Panc1 (cell line): ENCODE results near the gene COMMD10. TPM values are rescaled to one million over a fixed set of nuclear protein-coding genes. Genes with fewer than 3 reads are reported as not detected.

Source experiments
- ATAC-seq: fragments of 200-7000 bp; cut with Tn5 transposase; 2 replicates; pipeline ENCODE4 v1.9.1; 2020; ENCODE audit warnings: mild to moderate bottlenecking, moderate library complexity
- BruUV-seq: library from RNA; stranded (reverse); fragments of 400-500 nt; replicated peaks from 2 replicates; lab custom pipeline; 2021; lab: Mats Ljungman, UMichigan
- CTCF ChIA-PET: fragments of 300-600 bp; sonication (Branson Sonifier 250); formaldehyde crosslinking; loops from one replicate; lab custom pipeline; 2022; ENCODE audit warnings: antibody characterized with exemption; lab: Charles Lee
- POLR2A ChIA-PET: fragments of 300-600 bp; sonication (Branson Sonifier 250); formaldehyde crosslinking; loops from one replicate; lab custom pipeline; 2022; ENCODE audit warnings: antibody characterized with exemption; lab: Charles Lee
- DNase-seq: peaks from one replicate; pipeline ENCODE4 v3.0.0-alpha.2; 2010; ENCODE audit warnings: low read depth, low spot score
- H3K27ac ChIP-seq: 2 replicates; pipeline ENCODE4 v1.5.1; 2011; ENCODE audit warnings: mild to moderate bottlenecking, low read length, inconsistent platforms
- H3K27me3 ChIP-seq: fragments of 200-500 bp; sonication (Bioruptor generic); 2 replicates; pipeline ENCODE4 v1.6.0; 2014; ENCODE audit warnings: low read length, inconsistent platforms; ENCODE audit not compliant: control insufficient read depth, insufficient read depth
- H3K36me3 ChIP-seq: fragments of 200-500 bp; sonication (Bioruptor generic); 2 replicates; pipeline ENCODE4 v1.5.1; 2014; ENCODE audit warnings: inconsistent platforms, mild to moderate bottlenecking, low read length, moderate library complexity; ENCODE audit not compliant: control insufficient read depth, insufficient read depth
- H3K4me1 ChIP-seq: 2 replicates; pipeline ENCODE4 v1.5.1; 2011; ENCODE audit warnings: inconsistent platforms, mild to moderate bottlenecking, low read length, moderate library complexity; ENCODE audit not compliant: control insufficient read depth, insufficient read depth
- H3K4me3 ChIP-seq, 2 experiments: 2 replicates each; pipeline ENCODE4 v1.5.1; 2011 to 2012; ENCODE audit warnings: low read depth in 2 of 2, low read length in 2 of 2, mild to moderate bottlenecking in 2 of 2, inconsistent platforms in 1 of 2, moderate library complexity in 1 of 2
- H3K9me3 ChIP-seq: fragments of 200-500 bp; sonication (Bioruptor generic); 2 replicates; pipeline ENCODE4 v1.5.1; 2014; ENCODE audit warnings: low read depth, mild to moderate bottlenecking, inconsistent platforms, low read length, moderate library complexity; ENCODE audit not compliant: control insufficient read depth, insufficient read depth
- REST ChIP-seq, 2 experiments: IDR thresholded peaks; 2 replicates each; pipeline ENCODE4 v1.6.1; 2011 to 2012; ENCODE audit warnings: low read depth in 2 of 2, control low read depth in 1 of 2, low read length in 1 of 2, mild to moderate bottlenecking in 1 of 2, moderate library complexity in 1 of 2; ENCODE audit not compliant: insufficient read depth in 1 of 2
- SIN3A ChIP-seq: IDR thresholded peaks from 2 replicates; pipeline ENCODE4 v1.6.1; 2012; ENCODE audit warnings: low read depth, mild to moderate bottlenecking, low read length, moderate library complexity, borderline replicate concordance; ENCODE audit not compliant: insufficient read depth
- TCF7L2 ChIP-seq: IDR thresholded peaks from 2 replicates; pipeline ENCODE4 v1.6.1; 2011; ENCODE audit warnings: mild to moderate bottlenecking, low read depth, low read length, inconsistent platforms
- in situ Hi-C: cut with HindIII; loops from 2 replicates; pipeline ENCODE4 v1.10.0; 2016; ENCODE audit warnings: low sequenced_read_pairs, low pct_unique_long_range_greater_than_20kb
- intact Hi-C: fragments of 100-400 bp; cut with micrococcal nuclease; formaldehyde crosslinking; loops from one replicate; pipeline ENCODE4 v1.10.0; 2022; ENCODE audit not compliant: unreplicated experiment
- total RNA-seq: library from RNA; stranded (reverse); gene quantifications from one replicate; pipeline ENCODE4 v1.2.1, GENCODE V29; 2021; ENCODE audit not compliant: unreplicated experiment
- TF ChIP-seq, protein P1 (sequence below): fragments of 450-650 bp; IDR thresholded peaks from 2 replicates; pipeline ENCODE4 v1.5.1; 2017; ENCODE audit warnings: mild to moderate bottlenecking

COMMD10 gene
- total RNA-seq, 1 experiment from 2014 or later, result 37.9 TPM

DNA sequence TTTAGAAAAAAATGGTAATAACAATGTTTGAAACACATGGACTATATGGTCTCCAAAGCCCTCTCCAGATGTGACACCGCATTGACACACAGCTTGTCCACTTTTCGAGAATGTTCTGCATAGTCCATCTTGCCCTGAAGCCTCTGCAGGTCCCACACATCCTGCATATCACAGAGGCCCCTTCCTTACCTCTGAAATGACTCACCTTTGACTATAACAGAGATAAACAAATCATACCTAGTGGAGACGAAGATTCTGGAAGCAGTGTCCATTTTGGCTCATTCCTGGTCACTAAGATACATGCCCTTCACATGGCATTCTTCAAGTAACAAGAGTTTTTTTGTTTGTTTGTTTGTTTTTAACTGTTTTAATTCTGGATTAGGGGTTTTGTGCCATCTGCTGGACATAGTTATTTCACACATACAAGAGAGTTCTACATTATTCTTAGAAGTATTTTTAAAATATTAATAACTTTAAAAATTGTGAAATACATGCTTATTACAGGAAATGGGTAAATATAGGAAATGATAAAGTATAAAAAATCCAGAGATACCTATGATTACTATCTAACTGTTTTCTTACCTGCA lies 47.5 kb upstream of the COMMD10 start:
- no peak for ATAC-seq
- peaks cover 5% of the 10 kb centered on the region; the same call in 1 of the 2 replicates for H3K27me3 ChIP-seq
- POLR2A ChIA-PET, result no interaction called here
- CTCF ChIA-PET, result no interaction called here
- no peak for TF ChIP-seq TCF7L2
- TF ChIP-seq, protein P1, sequence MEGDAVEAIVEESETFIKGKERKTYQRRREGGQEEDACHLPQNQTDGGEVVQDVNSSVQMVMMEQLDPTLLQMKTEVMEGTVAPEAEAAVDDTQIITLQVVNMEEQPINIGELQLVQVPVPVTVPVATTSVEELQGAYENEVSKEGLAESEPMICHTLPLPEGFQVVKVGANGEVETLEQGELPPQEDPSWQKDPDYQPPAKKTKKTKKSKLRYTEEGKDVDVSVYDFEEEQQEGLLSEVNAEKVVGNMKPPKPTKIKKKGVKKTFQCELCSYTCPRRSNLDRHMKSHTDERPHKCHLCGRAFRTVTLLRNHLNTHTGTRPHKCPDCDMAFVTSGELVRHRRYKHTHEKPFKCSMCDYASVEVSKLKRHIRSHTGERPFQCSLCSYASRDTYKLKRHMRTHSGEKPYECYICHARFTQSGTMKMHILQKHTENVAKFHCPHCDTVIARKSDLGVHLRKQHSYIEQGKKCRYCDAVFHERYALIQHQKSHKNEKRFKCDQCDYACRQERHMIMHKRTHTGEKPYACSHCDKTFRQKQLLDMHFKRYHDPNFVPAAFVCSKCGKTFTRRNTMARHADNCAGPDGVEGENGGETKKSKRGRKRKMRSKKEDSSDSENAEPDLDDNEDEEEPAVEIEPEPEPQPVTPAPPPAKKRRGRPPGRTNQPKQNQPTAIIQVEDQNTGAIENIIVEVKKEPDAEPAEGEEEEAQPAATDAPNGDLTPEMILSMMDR, result peak; percentile 38
- no peaks in the 10 kb centered on the region for H3K36me3 ChIP-seq
- no peak overlapping the region for H3K4me3 ChIP-seq
- in situ Hi-C loops (no loop called here), intact Hi-C loops (loop anchor here (2.0 to 5.0 kb wide), 2 partner anchors 195 to 403 kb away; partner anchors contain the start of genes AP3S1 and ATG12)
- DNase-seq, result no peak
- no peak overlapping the region for H3K27ac ChIP-seq
- no peaks in the 10 kb centered on the region for H3K4me1 ChIP-seq
- H3K9me3 ChIP-seq, result no peaks in the 10 kb centered on the region
- BruUV-seq, result no TSS peak

- intact Hi-C loops, result loop anchor here (5.0 kb wide), 1 partner anchor 197 kb away; the partner anchor contains the start of genes AP3S1 and ATG12
- ATAC-seq, result no peak
- POLR2A ChIA-PET, result no interaction called here
Measured at GRCh38 chr5:116038817-116039216, 46.0 kb upstream of the COMMD10 start.

More at GRCh38 chr5:116038817-116039216, 46.0 kb upstream of the COMMD10 start:
- Histone ChIP-seq H3K36me3 (no peaks in the 10 kb centered on the region), H3K4me3 (no peak overlapping the region), H3K27me3 (peaks cover 7% of the 10 kb centered on the region; the same call in 1 of the 2 replicates), H3K4me1 (no peaks in the 10 kb centered on the region), H3K9me3 (no peaks in the 10 kb centered on the region), H3K27ac (no peak overlapping the region)
- DNase-seq, result no peak
- TF ChIP-seq, protein P1, result no peak
- TF ChIP-seq REST (IDR thresholded peaks at IDR 0.05; ENCODE audit: insufficient read depth in 1 of 2, low read depth in 2 of 2, low read length in 1 of 2), result no peak
- no peak for TF ChIP-seq SIN3A
- in situ Hi-C loops, result no loop called here
- BruUV-seq, result no TSS peak
- CTCF ChIA-PET, result no interaction called here
